CD4-positive, alpha-beta T cell treated with Interleukin-10 for 1 hour (primary cell): ENCODE results near the gene CCM2.

Source experiments
- DNase-seq: peaks from one replicate; pipeline ENCODE4 v3.0.0-alpha.2; 2020

CCM2 gene

GRCh38 chr7:45036317-45036716 lies 36.3 kb downstream of the CCM2 start:
- no peak for DNase-seq

- DNase-seq, result no peak
Measured at GRCh38 chr7:45036796-45037195, 36.8 kb downstream of the CCM2 start.

- DNase-seq, result no peak
Measured at GRCh38 chr7:45037876-45038275, 37.9 kb downstream of the CCM2 start.

- DNase-seq, result no peak
Measured at GRCh38 chr7:45039106-45039505, 39.1 kb downstream of the CCM2 start.

- no peak for DNase-seq
Measured at GRCh38 chr7:45044338-45044737, 44.3 kb downstream of the CCM2 start.

- DNase-seq, result no peak
Measured at GRCh38 chr7:45048748-45049147, 48.7 kb downstream of the CCM2 start.

GRCh38 chr7:45050198-45050597 lies 50.2 kb downstream of the CCM2 start:
- no peak for DNase-seq

GRCh38 chr7:45052011-45052410 lies 52.0 kb downstream of the CCM2 start:
- no peak for DNase-seq

- no peak for DNase-seq
Measured at GRCh38 chr7:45053401-45053800, 53.4 kb downstream of the CCM2 start.

GRCh38 chr7:45053941-45054340 lies 53.9 kb downstream of the CCM2 start:
- DNase-seq, result no peak

- no peak for DNase-seq
Measured at GRCh38 chr7:45054442-45054841, 54.4 kb downstream of the CCM2 start.

- DNase-seq, result no peak
Measured at GRCh38 chr7:45055016-45055415, 55.0 kb downstream of the CCM2 start.

GRCh38 chr7:45055594-45056219 lies 55.7 kb downstream of the CCM2 start:
- DNase-seq, result no peak

GRCh38 chr7:45057878-45058277 lies 57.9 kb downstream of the CCM2 start:
- no peak for DNase-seq

- DNase-seq, result no peak
Measured at GRCh38 chr7:45060295-45060694, 60.3 kb downstream of the CCM2 start.

- DNase-seq, result no peak
Measured at GRCh38 chr7:45061352-45061751, 61.4 kb downstream of the CCM2 start.

- no peak for DNase-seq
Measured at GRCh38 chr7:45061806-45062425, 61.9 kb downstream of the CCM2 start.

- no peak for DNase-seq
Measured at GRCh38 chr7:45064047-45064725, 64.2 kb downstream of the CCM2 start.

GRCh38 chr7:45065031-45065995 lies 65.3 kb downstream of the CCM2 start:
- DNase-seq, result no peak

GRCh38 chr7:45066409-45066808 lies 66.4 kb downstream of the CCM2 start:
- DNase-seq, result no peak

- DNase-seq, result no peak
Measured at GRCh38 chr7:45067582-45067981, 67.6 kb downstream of the CCM2 start.

- DNase-seq, result no peak
Measured at GRCh38 chr7:45068236-45069023, 68.4 kb downstream of the CCM2 start.
